Neural progenitor cell (in vitro differentiated cells): ENCODE measurements around the gene THUMPD3.

Source experiments
- EZH2 ChIP-seq: fragments of 200-600 bp; sonication (generic); IDR thresholded peaks from 2 replicates; pipeline ENCODE4 v1.6.1; 2017; ENCODE audit warnings: antibody characterized with exemption, mild to moderate bottlenecking, moderate library complexity
- EZH2phosphoT487 ChIP-seq: fragments of 200-600 bp; sonication (generic); IDR thresholded peaks from 2 replicates; pipeline ENCODE4 v1.6.1; 2017; ENCODE audit warnings: antibody characterized with exemption
- TF ChIP-seq, protein P1 (sequence below): fragments of 200-600 bp; sonication (generic); IDR thresholded peaks from 2 replicates; pipeline ENCODE4 v1.5.1; 2017; ENCODE audit warnings: antibody characterized with exemption, mild to moderate bottlenecking

GRCh38 chr3:9403463-9403862, 40.6 kb downstream of the THUMPD3 start:
- TF ChIP-seq EZH2 (no peak), EZH2phosphoT487 (no peak)
- TF ChIP-seq, protein P1, sequence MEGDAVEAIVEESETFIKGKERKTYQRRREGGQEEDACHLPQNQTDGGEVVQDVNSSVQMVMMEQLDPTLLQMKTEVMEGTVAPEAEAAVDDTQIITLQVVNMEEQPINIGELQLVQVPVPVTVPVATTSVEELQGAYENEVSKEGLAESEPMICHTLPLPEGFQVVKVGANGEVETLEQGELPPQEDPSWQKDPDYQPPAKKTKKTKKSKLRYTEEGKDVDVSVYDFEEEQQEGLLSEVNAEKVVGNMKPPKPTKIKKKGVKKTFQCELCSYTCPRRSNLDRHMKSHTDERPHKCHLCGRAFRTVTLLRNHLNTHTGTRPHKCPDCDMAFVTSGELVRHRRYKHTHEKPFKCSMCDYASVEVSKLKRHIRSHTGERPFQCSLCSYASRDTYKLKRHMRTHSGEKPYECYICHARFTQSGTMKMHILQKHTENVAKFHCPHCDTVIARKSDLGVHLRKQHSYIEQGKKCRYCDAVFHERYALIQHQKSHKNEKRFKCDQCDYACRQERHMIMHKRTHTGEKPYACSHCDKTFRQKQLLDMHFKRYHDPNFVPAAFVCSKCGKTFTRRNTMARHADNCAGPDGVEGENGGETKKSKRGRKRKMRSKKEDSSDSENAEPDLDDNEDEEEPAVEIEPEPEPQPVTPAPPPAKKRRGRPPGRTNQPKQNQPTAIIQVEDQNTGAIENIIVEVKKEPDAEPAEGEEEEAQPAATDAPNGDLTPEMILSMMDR, result no peak
